Fibroblast of lung (primary cell): ENCODE results near the gene RNF180.

Experiments used
- CTCF ChIP-seq, 2 donors: IDR thresholded peaks in 1 of 2; conservative IDR thresholded peaks in 1 of 2; 1 replicate in 1 of 2; 2 replicates in 1 of 2; pipeline ENCODE4 v1.5.1; 2011 to 2012; ENCODE audit warnings: low read length in 2 of 2, control low read depth in 1 of 2, inconsistent platforms in 1 of 2, low read depth in 1 of 2, mild to moderate bottlenecking in 1 of 2
- EZH2 ChIP-seq: IDR thresholded peaks from 2 replicates; pipeline ENCODE4 v1.5.1; 2012; ENCODE audit warnings: low read length, control low read depth, mild to moderate bottlenecking; ENCODE audit errors: missing control alignments

- TF ChIP-seq EZH2 (no peak), CTCF (conservative IDR thresholded peaks at IDR 0.05 in 1 of 2, IDR thresholded peaks at IDR 0.05 in 1 of 2; ENCODE audit: low read depth in 1 of 2, low read length in 2 of 2) (no peak)
These were observed 9.4 kb upstream of the RNF180 start for GRCh38 chr5:64156261-64156660.
